HT-29 (cell line): ENCODE results near the gene DDX60. TPM values are rescaled to one million over a fixed set of nuclear protein-coding genes. Genes with fewer than 3 reads are reported as not detected.
A peak's percentile ranks its signal among the peaks of the same experiment; 100 is the strongest.
"Not testable (repeated sequence)": the region's sequence is repeated elsewhere in the genome, so short reads cannot be mapped to it uniquely, and the experiment has no call there.

Experiments
- DNase-seq: peaks from one replicate; pipeline ENCODE4 v3.0.0-alpha.2; 2015; ENCODE audit warnings: low spot score
- total RNA-seq: library from RNA; depleted of rRNA; stranded (reverse); fragments of >200 nt; shearing (Covaris generic); gene quantifications from 2 replicates; pipeline ENCODE4 v1.2.3, GENCODE V29; 2014; rRNA removed

The DDX60 gene
- total RNA-seq, 1 experiment from 2014 or later: 3.6 TPM

GRCh38 chr4:168213511-168213910 lies 105.0 kb downstream of the DDX60 start:
- DNase-seq: not testable (repeated sequence)

- no peak for DNase-seq
These were observed 105.9 kb downstream of the DDX60 start for GRCh38 chr4:168212656-168213055.

- no peak for DNase-seq
These were observed 109.5 kb downstream of the DDX60 start for GRCh38 chr4:168208957-168209614.

GRCh38 chr4:168203233-168203911 lies 115.2 kb downstream of the DDX60 start:
- no peak for DNase-seq

- peak; percentile 9 for DNase-seq
These were observed 117.9 kb downstream of the DDX60 start for GRCh38 chr4:168200685-168201084.

GRCh38 chr4:168199260-168199957 lies 119.1 kb downstream of the DDX60 start:
- no peak for DNase-seq

- DNase-seq: no peak
These were observed 120.6 kb downstream of the DDX60 start for GRCh38 chr4:168197926-168198325.

GRCh38 chr4:168188754-168189153 lies 129.8 kb downstream of the DDX60 start:
- DNase-seq: no peak

- DNase-seq: peak; percentile 52
These were observed 134.6 kb downstream of the DDX60 start for GRCh38 chr4:168183717-168184571.

GRCh38 chr4:168177546-168178149 lies 140.9 kb downstream of the DDX60 start:
- DNase-seq: no peak

GRCh38 chr4:168174308-168174707 lies 144.2 kb downstream of the DDX60 start:
- no peak for DNase-seq

- DNase-seq: no peak
These were observed 150.8 kb downstream of the DDX60 start for GRCh38 chr4:168167714-168168284.

Other genes starting within 250 kb of the DDX60 start
- 50.8 and 66.4 TPM in 2 replicates for gene ANXA10, start 226.2 kb downstream of the DDX60 start, total RNA-seq
- 1.9 and 5.0 TPM in 2 replicates for gene DDX60L, start 161.7 kb upstream of the DDX60 start, total RNA-seq
- 1.3 and 2.5 TPM in 2 replicates for gene PALLD, start 178.3 kb upstream of the DDX60 start, total RNA-seq